GM18502 (cell line): Measurements from ENCODE around the gene LMBRD2.

ENCODE experiments used
- ATAC-seq: cut with Tn5 transposase; IDR thresholded peaks from one replicate; pipeline ENCODE4 v1.9.1; 2021; ENCODE audit warnings: mild to moderate bottlenecking; ENCODE audit not compliant: unreplicated experiment, poor library complexity

The LMBRD2 gene

GRCh38 chr5:36125868-36126267, 25.8 kb downstream of the LMBRD2 start:
- no peak for ATAC-seq

- no peak for ATAC-seq
Observed at GRCh38 chr5:36111238-36111637, 40.4 kb downstream of the LMBRD2 start.

GRCh38 chr5:36108758-36109460, 42.8 kb downstream of the LMBRD2 start:
- no peak for ATAC-seq

- no peak for ATAC-seq
Observed at GRCh38 chr5:36105819-36106218, 45.9 kb downstream of the LMBRD2 start.

- no peak for ATAC-seq
Observed at GRCh38 chr5:36099748-36100147, 51.9 kb downstream of the LMBRD2 start.

- ATAC-seq, result no peak
Observed at GRCh38 chr5:36096486-36096885, 55.2 kb downstream of the LMBRD2 start.

- peak; percentile 87 for ATAC-seq
Observed at GRCh38 chr5:36089989-36090388, 61.7 kb downstream of the LMBRD2 start.

GRCh38 chr5:36079200-36079781, 72.4 kb downstream of the LMBRD2 start:
- peak; percentile 96 for ATAC-seq

GRCh38 chr5:36078430-36078829, 73.3 kb downstream of the LMBRD2 start:
- ATAC-seq, result no peak

- peak; percentile 94 for ATAC-seq
Observed at GRCh38 chr5:36073595-36074216, 78.0 kb downstream of the LMBRD2 start.

GRCh38 chr5:36070687-36071571, 80.8 kb downstream of the LMBRD2 start:
- peak; percentile 62 for ATAC-seq

GRCh38 chr5:36068751-36069281, 82.9 kb downstream of the LMBRD2 start:
- ATAC-seq, result no peak

GRCh38 chr5:36066540-36067210, 85.0 kb downstream of the LMBRD2 start, which contains the start of gene UGT3A2:
Gene UGT3A2, minus strand, starts transcription at chr5:36066882. Its CDS starts 93 bp downstream, at chr5:36066789.
- ATAC-seq, result no peak

- ATAC-seq, result no peak
Observed at GRCh38 chr5:36066001-36066539, 85.6 kb downstream of the LMBRD2 start.

GRCh38 chr5:36060420-36060887, 91.2 kb downstream of the LMBRD2 start:
- ATAC-seq, result no peak

GRCh38 chr5:36059571-36060419, 91.9 kb downstream of the LMBRD2 start:
- ATAC-seq, result no peak

GRCh38 chr5:36058776-36059175, 92.9 kb downstream of the LMBRD2 start:
- no peak for ATAC-seq

- ATAC-seq, result no peak
Observed at GRCh38 chr5:36057386-36057785, 94.3 kb downstream of the LMBRD2 start.

GRCh38 chr5:36056422-36056821, 95.3 kb downstream of the LMBRD2 start:
- ATAC-seq, result no peak
